HepG2 (cell line): ENCODE data around the gene ETFA. TPM values are rescaled to one million over a fixed set of nuclear protein-coding genes. Genes with fewer than 3 reads are reported as not detected.

ENCODE experiments used
- AFF4 ChIP-seq: sonication (generic); formaldehyde crosslinking; IDR thresholded peaks from 2 replicates; pipeline ENCODE4 v1.4.0; 2020; ENCODE audit warnings: missing genetic modification reagents
- AGO2 ChIP-seq: fragments of 200-400 bp; formaldehyde crosslinking; optimal IDR thresholded peaks from 2 replicates; pipeline ENCODE3; 2017; ENCODE audit warnings: mild to moderate bottlenecking, low read depth, low read length, moderate library complexity
- AHDC1 ChIP-seq: sonication (generic); formaldehyde crosslinking; IDR thresholded peaks from 2 replicates; pipeline ENCODE4 v1.5.1; 2020; ENCODE audit warnings: mild to moderate bottlenecking, missing genetic modification reagents, borderline replicate concordance
- ATF1 ChIP-seq: IDR thresholded peaks from 2 replicates; pipeline ENCODE4 v1.6.1; 2016; ENCODE audit warnings: mild to moderate bottlenecking, control low read depth
- EHMT2 ChIP-seq: fragments of 200-600 bp; sonication (generic); IDR thresholded peaks from 2 replicates; pipeline ENCODE4 v1.7.0; 2017; ENCODE audit warnings: antibody characterized with exemption, low read depth, low read length, borderline replicate concordance
- GATAD2A ChIP-seq: IDR thresholded peaks from 2 replicates; pipeline ENCODE4 v1.6.1; 2016
- HCFC1 ChIP-seq: fragments of 150-350 bp; IDR thresholded peaks from 2 replicates; pipeline ENCODE4 v1.6.1; 2014; ENCODE audit warnings: low read depth, low read length
- ZBTB7A ChIP-seq: sonication (generic); formaldehyde crosslinking; IDR thresholded peaks from 2 replicates; pipeline ENCODE4 v1.8.0; 2022; ENCODE audit warnings: mild to moderate bottlenecking, missing genetic modification reagents
- ZMAT5 ChIP-seq: sonication (generic); formaldehyde crosslinking; IDR thresholded peaks from 2 replicates; pipeline ENCODE4 v1.5.0; 2020; ENCODE audit warnings: mild to moderate bottlenecking, low read depth, missing genetic modification reagents, borderline replicate concordance
- ZNF143 ChIP-seq: sonication (generic); formaldehyde crosslinking; IDR thresholded peaks from 2 replicates; pipeline ENCODE4 v1.4.0; 2020; ENCODE audit warnings: missing genetic modification reagents
- ZNF512 ChIP-seq: sonication (generic); formaldehyde crosslinking; IDR thresholded peaks from 2 replicates; pipeline ENCODE4 v1.4.0; 2020; ENCODE audit warnings: mild to moderate bottlenecking, missing genetic modification reagents
- ZNF616 ChIP-seq: sonication (generic); formaldehyde crosslinking; IDR thresholded peaks from 2 replicates; pipeline ENCODE4 v1.5.0; 2020; ENCODE audit warnings: low read depth, mild to moderate bottlenecking, missing genetic modification reagents
- ZNF790 ChIP-seq: sonication (generic); formaldehyde crosslinking; IDR thresholded peaks from 2 replicates; pipeline ENCODE4 v1.8.0; 2022; ENCODE audit warnings: missing genetic modification reagents, mild to moderate bottlenecking, borderline replicate concordance
- ZSCAN5A ChIP-seq: sonication (generic); formaldehyde crosslinking; IDR thresholded peaks from 2 replicates; pipeline ENCODE4 v1.8.0; 2022; ENCODE audit warnings: mild to moderate bottlenecking, missing genetic modification reagents, borderline replicate concordance
- polyA plus RNA-seq, 8 experiments: library from polyadenylated mRNA; depleted of rRNA in 3 of 8; stranded (reverse) in 7 of 8; unstranded in 1 of 8; fragments of >200 nt; fragmentation: Illumina TruSeq in 4 of 8; extraction: Trizol in 4 of 8; gene quantifications; 2 replicates each; pipeline versions ENCODE4 v1.2.1 to v1.2.3, GENCODE V29; 2011 to 2016; ENCODE audit warnings: low read depth in 4 of 8, missing spikeins in 1 of 8, mixed read lengths in 1 of 8; ENCODE audit not compliant: insufficient read depth in 1 of 8
- total RNA-seq, 5 experiments: library from RNA; depleted of rRNA; stranded (reverse); fragments of >200 nt; fragmentation: Illumina TruSeq; extraction: Trizol; gene quantifications; 2 replicates each; pipeline ENCODE4 v1.2.3, GENCODE V29; 2016; ENCODE audit warnings: low read depth in 1 of 5

The ETFA gene
- total and polyA plus RNA-seq, 2 of the 13 experiments (the other 11 are each of a cell fraction or from before 2014, with no cell fraction given), result 291 to 396 TPM

GRCh38 chr15:76311100-76311953 is at the start of gene ETFA (continued):
- TF ChIP-seq ZMAT5 (CRISPR knock-in tag) (no peak), AHDC1 (CRISPR knock-in tag) (peak; percentile 22; the same call in 1 of the 2 replicates), ZNF143 (no peak), EHMT2 (no peak), HCFC1 (no peak), AFF4 (CRISPR knock-in tag) (peak; percentile 60; the same call in 1 of the 2 replicates), ZSCAN5A (CRISPR knock-in tag) (peak; percentile 90; the same call in 1 of the 2 replicates), ZBTB7A (CRISPR knock-in tag) (no peak), GATAD2A (CRISPR knock-in tag) (peak; percentile 29), ZNF512 (CRISPR knock-in tag) (no peak), ATF1 (no peak), ZNF790 (CRISPR knock-in tag) (no peak), ZNF616 (0 out of 2 replicates have a peak, but pooled peaks have one; percentile 49), AGO2 (peak; percentile 84)
